Ovary (tissue), 3 donors: ENCODE data around the gene MYO3A.

Experiments
- CTCF ChIP-seq, 3 donors: fragments of 450-650 bp in 2 of 3; fragments of 200-600 bp in 1 of 3; IDR thresholded peaks; one replicate each; pipeline versions ENCODE4 v1.5.1 to v1.8.0; 2016 to 2022; ENCODE audit warnings: antibody characterized with exemption in 3 of 3, mild to moderate bottlenecking in 1 of 3
- EP300 ChIP-seq: sonication (generic); formaldehyde crosslinking; IDR thresholded peaks from one replicate; pipeline ENCODE4 v1.6.1; 2017; ENCODE audit warnings: antibody characterized with exemption
- donor health status: DM: no; HTN: no; CAD: no.

- TF ChIP-seq CTCF (IDR thresholded peaks at IDR 0.05) (no peak), EP300 (no peak)
These were observed 304.3 kb downstream of the MYO3A start for GRCh38 chr10:26238378-26238777.
